22Rv1 (cell line): Measurements from ENCODE around the gene OLFM1.

ENCODE experiments used
- ZFX ChIP-seq: fragments of 450-650 bp; IDR thresholded peaks from 2 replicates; pipeline ENCODE4 v1.6.1; 2017; ENCODE audit warnings: antibody characterized with exemption, borderline replicate concordance
- TF ChIP-seq, protein P1 (sequence below): fragments of 450-650 bp; IDR thresholded peaks from 2 replicates; pipeline ENCODE4 v1.5.1; 2017; ENCODE audit warnings: mild to moderate bottlenecking

DNA sequence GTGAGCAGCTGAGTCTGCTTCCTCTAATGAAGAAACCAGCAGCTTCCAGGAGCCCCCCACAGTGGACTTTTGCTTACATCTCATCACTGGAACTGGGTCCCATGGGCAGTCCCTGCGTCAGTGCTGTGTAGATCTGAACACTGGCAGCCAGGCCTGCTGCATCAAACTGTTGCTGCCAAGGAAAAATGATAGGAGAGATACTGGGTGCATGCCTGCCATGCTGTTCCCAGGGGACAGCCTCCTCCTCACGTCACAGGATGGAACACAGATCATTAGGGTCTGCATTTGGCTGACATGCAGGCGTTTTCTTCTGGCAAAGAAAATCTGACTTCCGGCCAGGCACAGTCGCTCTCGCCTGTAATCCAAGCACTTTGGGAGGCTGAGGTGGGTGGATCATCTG is 67.9 kb downstream of the OLFM1 start:
- TF ChIP-seq ZFX: no peak
- TF ChIP-seq, protein P1, sequence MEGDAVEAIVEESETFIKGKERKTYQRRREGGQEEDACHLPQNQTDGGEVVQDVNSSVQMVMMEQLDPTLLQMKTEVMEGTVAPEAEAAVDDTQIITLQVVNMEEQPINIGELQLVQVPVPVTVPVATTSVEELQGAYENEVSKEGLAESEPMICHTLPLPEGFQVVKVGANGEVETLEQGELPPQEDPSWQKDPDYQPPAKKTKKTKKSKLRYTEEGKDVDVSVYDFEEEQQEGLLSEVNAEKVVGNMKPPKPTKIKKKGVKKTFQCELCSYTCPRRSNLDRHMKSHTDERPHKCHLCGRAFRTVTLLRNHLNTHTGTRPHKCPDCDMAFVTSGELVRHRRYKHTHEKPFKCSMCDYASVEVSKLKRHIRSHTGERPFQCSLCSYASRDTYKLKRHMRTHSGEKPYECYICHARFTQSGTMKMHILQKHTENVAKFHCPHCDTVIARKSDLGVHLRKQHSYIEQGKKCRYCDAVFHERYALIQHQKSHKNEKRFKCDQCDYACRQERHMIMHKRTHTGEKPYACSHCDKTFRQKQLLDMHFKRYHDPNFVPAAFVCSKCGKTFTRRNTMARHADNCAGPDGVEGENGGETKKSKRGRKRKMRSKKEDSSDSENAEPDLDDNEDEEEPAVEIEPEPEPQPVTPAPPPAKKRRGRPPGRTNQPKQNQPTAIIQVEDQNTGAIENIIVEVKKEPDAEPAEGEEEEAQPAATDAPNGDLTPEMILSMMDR: no peak
